Colonic mucosa (tissue), 4 donors: Measurements from ENCODE around the gene AGAP1. TPM values are rescaled to one million over a fixed set of nuclear protein-coding genes. Genes with fewer than 3 reads are reported as not detected.
"Not testable (repeated sequence)": the region's sequence is repeated elsewhere in the genome, so short reads cannot be mapped to it uniquely, and the experiment has no call there.

ENCODE experiments used
- DNase-seq: peaks from one replicate; pipeline ENCODE4 v3.0.0-alpha.2; 2020
- H3K27ac ChIP-seq: fragments of 200-600 bp; one replicate; pipeline ENCODE4 v1.8.0; 2021
- H3K27me3 ChIP-seq: fragments of 200-600 bp; one replicate; pipeline ENCODE4 v1.8.0; 2021
- H3K36me3 ChIP-seq: fragments of 200-600 bp; one replicate; pipeline ENCODE4 v1.8.0; 2021
- H3K4me1 ChIP-seq: fragments of 200-600 bp; one replicate; pipeline ENCODE4 v1.8.0; 2021; ENCODE audit warnings: mild to moderate bottlenecking
- H3K4me3 ChIP-seq: fragments of 200-600 bp; one replicate; pipeline ENCODE4 v1.8.0; 2021
- H3K9ac ChIP-seq, 2 donors: one replicate each; pipeline ENCODE4 v1.7.0; 2013; ENCODE audit warnings: control low read depth in 2 of 2, low read depth in 2 of 2, low read length in 2 of 2
- H3K9me3 ChIP-seq: fragments of 200-600 bp; one replicate; pipeline ENCODE4 v1.8.0; 2021
- CTCF ChIP-seq: fragments of 200-600 bp; IDR thresholded peaks from one replicate; pipeline ENCODE4 v1.8.0; 2022; ENCODE audit warnings: antibody characterized with exemption, mild to moderate bottlenecking
- intact Hi-C: fragments of 100-400 bp; cut with DNase I; formaldehyde crosslinking; loops from one replicate; pipeline ENCODE4 v1.14.1; 2022
- total RNA-seq, 2 donors: library from RNA; stranded (reverse); fragmentation: NEBNext Ultra II Directional in 1 of 2; extraction: Animal tissue kit (Norgen Biotek cat#: 25700) in 1 of 2; gene quantifications; one replicate each; pipeline ENCODE4 v1.2.1, GENCODE V29; 2021
- donor health status: healthy.
- donor health status: DM: no; HTN: no; CAD: no.
- donor health status: DM: no; HTN: no; CAD: no.

The AGAP1 gene
- total RNA-seq, 2 donors from 2014 or later, result 62.1 to 62.9 TPM

GRCh38 chr2:236055471-236055870 lies 561.6 kb downstream of the AGAP1 start:
- no peaks in the 10 kb centered on the region for H3K4me1 ChIP-seq
- H3K4me3 ChIP-seq, result no peak overlapping the region
- DNase-seq, result no peak
- no peak overlapping the region for H3K9ac ChIP-seq
- H3K27me3 ChIP-seq, result no peaks in the 10 kb centered on the region
- TF ChIP-seq CTCF, result no peak
- intact Hi-C loops, result no loop called here
- no peaks in the 10 kb centered on the region for H3K9me3 ChIP-seq
- no peak overlapping the region for H3K27ac ChIP-seq
- H3K36me3 ChIP-seq, result no peaks in the 10 kb centered on the region

GRCh38 chr2:236056141-236056540 lies 562.3 kb downstream of the AGAP1 start:
- Histone ChIP-seq H3K27me3 (no peaks in the 10 kb centered on the region), H3K27ac (no peak overlapping the region), H3K36me3 (no peaks in the 10 kb centered on the region), H3K4me1 (no peaks in the 10 kb centered on the region), H3K9ac (no peak overlapping the region), H3K9me3 (no peaks in the 10 kb centered on the region), H3K4me3 (no peak overlapping the region)
- no peak for DNase-seq
- intact Hi-C loops, result no loop called here
- TF ChIP-seq CTCF, result no peak

- no peaks in the 10 kb centered on the region for H3K36me3 ChIP-seq
- H3K27ac ChIP-seq, result no peak overlapping the region
- no peaks in the 10 kb centered on the region for H3K9me3 ChIP-seq
- H3K4me1 ChIP-seq, result no peaks in the 10 kb centered on the region
- intact Hi-C loops, result no loop called here
- H3K9ac ChIP-seq, result no peak overlapping the region
- no peaks in the 10 kb centered on the region for H3K27me3 ChIP-seq
- no peak overlapping the region for H3K4me3 ChIP-seq
- no peak for TF ChIP-seq CTCF
- no peak for DNase-seq
Measured at GRCh38 chr2:236057375-236057774, 563.5 kb downstream of the AGAP1 start.

GRCh38 chr2:236061497-236061896 lies 567.7 kb downstream of the AGAP1 start:
- Histone ChIP-seq H3K4me1 (no peaks in the 10 kb centered on the region), H3K27ac (no peak overlapping the region), H3K27me3 (no peaks in the 10 kb centered on the region), H3K9me3 (no peaks in the 10 kb centered on the region), H3K36me3 (no peaks in the 10 kb centered on the region), H3K9ac (no peak overlapping the region), H3K4me3 (no peak overlapping the region)
- TF ChIP-seq CTCF, result no peak
- intact Hi-C loops, result no loop called here
- no peak for DNase-seq

GRCh38 chr2:236061899-236062298 lies 568.1 kb downstream of the AGAP1 start:
- intact Hi-C loops, result no loop called here
- H3K27ac ChIP-seq, result no peak overlapping the region
- no peaks in the 10 kb centered on the region for H3K4me1 ChIP-seq
- no peak overlapping the region for H3K4me3 ChIP-seq
- no peak for DNase-seq
- no peaks in the 10 kb centered on the region for H3K27me3 ChIP-seq
- no peak overlapping the region for H3K9ac ChIP-seq
- H3K36me3 ChIP-seq, result no peaks in the 10 kb centered on the region
- no peaks in the 10 kb centered on the region for H3K9me3 ChIP-seq
- no peak for TF ChIP-seq CTCF

- H3K4me3 ChIP-seq, H3K9ac ChIP-seq, H3K4me1 ChIP-seq, H3K9me3 ChIP-seq, H3K36me3 ChIP-seq, intact Hi-C loops, DNase-seq, H3K27ac ChIP-seq, H3K27me3 ChIP-seq: not testable (repeated sequence)
Measured at GRCh38 chr2:236062806-236063205, 569.0 kb downstream of the AGAP1 start.
